Pancreas (tissue), 10 donors: ENCODE data around the gene PTCD1. TPM values are rescaled to one million over a fixed set of nuclear protein-coding genes. Genes with fewer than 3 reads are reported as not detected.
A peak's percentile ranks its signal among the peaks of the same experiment; 100 is the strongest.
"Not testable (repeated sequence)": the region's sequence is repeated elsewhere in the genome, so short reads cannot be mapped to it uniquely, and the experiment has no call there.

Source experiments
- ATAC-seq, 4 donors: fragments of 200-7000 bp; cut with Tn5 transposase; one replicate each; pipeline versions ENCODE4 v1.8.0 to v1.9.1; 2020; ENCODE audit warnings: mild to moderate bottlenecking in 4 of 4, moderate library complexity in 4 of 4
- DNase-seq, 6 donors: peaks; one replicate each; pipeline ENCODE4 v3.0.0-alpha.2; 2020
- FAIRE-seq: peaks from 2 replicates; lab custom pipeline; 2012; peaks lifted over from hg19 to GRCh38; lab: Jason Lieb, UNC
- H3K27ac ChIP-seq, 4 donors: fragments of 200-600 bp; sonication (generic); 1 replicate in 3 of 4; 2 replicates in 1 of 4; pipeline versions ENCODE4 v1.5.0 to v1.8.0; 2020
- H3K27me3 ChIP-seq, 4 donors: fragments of 200-600 bp; one replicate each; pipeline ENCODE4 v1.8.0; 2021
- H3K36me3 ChIP-seq, 3 donors: fragments of 200-600 bp; sonication (generic) in 1 of 3; one replicate each; pipeline versions ENCODE4 v1.5.0 to v1.8.0; 2020 to 2021
- H3K4me1 ChIP-seq, 3 donors: fragments of 200-600 bp; one replicate each; pipeline ENCODE4 v1.8.0; 2021
- H3K4me3 ChIP-seq, 4 donors: fragments of 200-600 bp; sonication (generic) in 2 of 4; one replicate each; pipeline versions ENCODE4 v1.5.0 to v1.8.0; 2020 to 2021
- H3K9me3 ChIP-seq, 4 donors: fragments of 200-600 bp; one replicate each; pipeline ENCODE4 v1.8.0; 2021
- CTCF ChIP-seq, 4 donors: fragments of 200-600 bp; sonication (generic) in 3 of 4; IDR thresholded peaks; one replicate each; pipeline versions ENCODE4 v1.5.0 to v1.8.0; 2021; ENCODE audit warnings: antibody characterized with exemption in 4 of 4
- WGBS, 2 donors: extraction: QIAGEN DNeasy Blood & Tissue Kit; methylation state at CpG; one replicate each; pipeline ENCODE4 v1.1.7; 2013; 5-methylcytosine and 5-hydroxymethylcytosine counted together
- intact Hi-C, 3 donors: fragments of 100-400 bp; cut with DNase I; formaldehyde crosslinking; loops; one replicate each; pipeline versions ENCODE4 v1.11.1 to v1.14.2; 2022
- polyA plus RNA-seq, 2 donors: library from polyadenylated mRNA; stranded (reverse); fragments of 200-250 nt; gene quantifications; one replicate each; pipeline ENCODE4 v1.2.3, GENCODE V29; 2013
- total RNA-seq, 6 donors: library from RNA; stranded (reverse); fragmentation: NEBNext Ultra II Directional in 4 of 6; extraction: Animal tissue kit (Norgen Biotek cat#: 25700) in 4 of 6; gene quantifications; one replicate each; pipeline versions ENCODE4 v1.2.1 to v1.2.4, GENCODE V29; 2021 to 2023
- donor health status: healthy with polysubstance abuse.
- donor health status: DM: no; HTN: no; CAD: no; lungs with moderate emphysema.
- donor health status: DM: no; HTN: no; CAD: no.
- donor health status: control.
- donor health status: control.
- donor health status: Bipolar disorder and iron deficiency.
- donor health status: DM: yes; HTN: yes; CAD: no.
- donor health status: DM: no; HTN: no; CAD: no.
- donor health status: DM: no; HTN: no; CAD: no.
- donor health status: DM: yes; HTN: yes; CAD: no.

PTCD1 gene
- total and polyA plus RNA-seq, 8 donors = 1.4 to 4.0 (median 2.5) TPM

DNA sequence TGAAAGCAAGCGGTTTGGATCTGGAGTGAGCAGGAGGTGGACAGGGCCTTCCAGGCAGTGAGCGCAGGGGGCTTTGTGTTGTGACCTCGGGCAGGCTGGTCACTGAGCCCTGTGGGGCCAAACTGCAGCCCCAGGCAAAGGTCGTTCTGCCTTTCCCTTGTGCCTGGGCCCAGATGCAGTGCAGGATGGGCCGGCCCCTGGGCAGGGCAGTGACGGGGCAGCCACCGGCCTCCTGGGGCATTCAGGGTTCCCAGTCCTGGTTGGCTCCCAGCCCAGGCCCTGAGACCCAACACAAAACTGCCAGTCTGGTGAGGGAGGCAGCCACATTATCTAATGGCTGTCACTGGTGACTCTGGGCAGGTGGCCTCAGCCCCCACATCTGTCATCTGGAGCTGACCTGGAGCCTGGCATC lies 56.9 kb downstream of the PTCD1 start:
- H3K36me3 ChIP-seq = peaks cover 0 to 3% (median 0%) of the 10 kb centered on the region in 3 donors
- H3K27ac ChIP-seq = no peak overlapping the region
- intact Hi-C loops = no loop called here
- ATAC-seq (no peak), DNase-seq (no peak), FAIRE-seq (no peak)
- H3K4me1 ChIP-seq = no peaks in the 10 kb centered on the region
- H3K4me3 ChIP-seq = no peak overlapping the region
- WGBS, 2 donors = 70 to 78% methylated on average over 7 of the region's 7 CpGs
- H3K9me3 ChIP-seq = no peaks in the 10 kb centered on the region
- no peak for TF ChIP-seq CTCF (IDR thresholded peaks at IDR 0.05)
- no peaks in the 10 kb centered on the region for H3K27me3 ChIP-seq

GRCh38 chr7:99380823-99381663 lies 57.6 kb downstream of the PTCD1 start:
- Histone ChIP-seq H3K27ac (peak overlapping the region in 2 of 4 donors; percentile 12 to 48), H3K4me3 (no peak overlapping the region), H3K27me3 (no peaks in the 10 kb centered on the region), H3K4me1 (no peaks in the 10 kb centered on the region), H3K9me3 (no peaks in the 10 kb centered on the region), H3K36me3 (no peaks in the 10 kb centered on the region)
- no peak for TF ChIP-seq CTCF (IDR thresholded peaks at IDR 0.05)
- FAIRE-seq (no peak), DNase-seq (no peak), ATAC-seq (peak in 3 of 4 donors; percentile 4 to 46 (median 33))
- intact Hi-C loops = no loop called here
- 69 to 75% methylated on average over 16 of the region's 16 CpGs for WGBS, 2 donors

- Histone ChIP-seq H3K27me3 (no peaks in the 10 kb centered on the region), H3K9me3 (no peaks in the 10 kb centered on the region), H3K27ac (peak overlapping the region in 3 of 4 donors; percentile 5 to 53 (median 48)), H3K4me1 (peaks cover 0 to 4% (median 0%) of the 10 kb centered on the region in 3 donors), H3K36me3 (no peaks in the 10 kb centered on the region), H3K4me3 (peak overlapping the region in 1 of 4 donors; percentile 13)
- FAIRE-seq (no peak), ATAC-seq (peak in 2 of 4 donors; percentile 43 to 51), DNase-seq (no peak)
- 77 to 82% methylated on average over 12 of the region's 12 CpGs for WGBS, 2 donors
- intact Hi-C loops = no loop called here
- TF ChIP-seq CTCF (IDR thresholded peaks at IDR 0.05) = no peak
Measured at GRCh38 chr7:99380032-99380822, 58.4 kb downstream of the PTCD1 start.

DNA sequence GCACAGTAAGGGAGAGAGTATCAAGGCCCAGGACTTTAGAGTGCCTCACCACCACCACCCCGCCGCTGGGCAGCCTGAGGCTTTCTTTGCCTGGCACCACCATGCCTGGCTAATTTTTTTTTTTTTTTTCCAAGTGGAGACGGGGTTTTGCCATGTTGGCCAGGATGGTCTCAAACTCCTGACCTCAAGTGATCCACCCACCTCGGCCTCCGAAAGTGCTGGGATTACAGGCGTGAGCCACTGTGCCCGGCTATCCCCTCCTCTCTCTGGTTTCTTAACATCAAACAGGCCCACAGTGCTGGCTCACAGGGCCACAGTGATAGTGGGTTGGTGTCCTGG lies 58.9 kb downstream of the PTCD1 start:
- FAIRE-seq, H3K4me1 ChIP-seq, H3K36me3 ChIP-seq, H3K9me3 ChIP-seq, H3K27me3 ChIP-seq, intact Hi-C loops, DNase-seq, ATAC-seq: not testable (repeated sequence)
- peak overlapping the region in 1 of 4 donors; percentile 13 for H3K4me3 ChIP-seq
- H3K27ac ChIP-seq = peak overlapping the region in 3 of 4 donors; percentile 5 to 53 (median 48)
- 83 to 88% methylated on average over 7 of the region's 7 CpGs for WGBS, 2 donors

DNA sequence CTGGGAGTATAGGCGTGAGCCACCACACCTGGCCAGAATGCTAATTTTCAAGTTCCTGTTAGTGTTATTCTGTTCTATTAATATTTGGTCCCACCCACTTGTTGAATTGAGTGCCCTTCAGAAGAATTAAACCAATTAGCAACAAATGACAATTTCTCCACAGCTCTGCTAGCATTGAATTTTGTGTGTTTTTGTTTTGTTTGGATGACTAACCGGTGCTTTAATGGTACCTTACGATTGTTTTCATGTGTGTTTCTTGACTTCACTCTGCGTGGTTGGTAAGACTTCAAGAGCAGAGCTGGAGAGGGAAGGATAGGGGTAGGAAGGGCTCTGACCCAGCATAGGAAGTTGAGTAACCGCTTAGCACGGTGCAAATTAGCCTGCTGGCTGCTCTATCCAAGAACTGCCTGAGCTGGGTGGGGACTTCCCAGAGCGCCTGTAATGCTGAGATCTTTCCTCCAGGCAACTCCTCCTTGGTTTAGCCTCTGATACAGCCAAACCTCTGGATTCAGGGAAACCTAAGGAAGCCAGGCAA lies 59.5 kb downstream of the PTCD1 start:
- peaks cover 0 to 4% (median 0%) of the 10 kb centered on the region in 3 donors for H3K4me1 ChIP-seq
- WGBS, 2 donors = 73 to 83% methylated on average over 7 of the region's 7 CpGs
- no peaks in the 10 kb centered on the region for H3K27me3 ChIP-seq
- H3K4me3 ChIP-seq = no peak overlapping the region
- no peaks in the 10 kb centered on the region for H3K9me3 ChIP-seq
- intact Hi-C loops = no loop called here
- FAIRE-seq = no peak
- peak overlapping the region in 2 of 4 donors; percentile 26 to 53 for H3K27ac ChIP-seq
- no peaks in the 10 kb centered on the region for H3K36me3 ChIP-seq
- no peak for TF ChIP-seq CTCF (IDR thresholded peaks at IDR 0.05)
- DNase-seq = peak in 1 of 6 donors; percentile 58
- ATAC-seq = peak in 2 of 4 donors; percentile 39 to 40
